ENCODE results near the gene NTMT2.

DNA sequence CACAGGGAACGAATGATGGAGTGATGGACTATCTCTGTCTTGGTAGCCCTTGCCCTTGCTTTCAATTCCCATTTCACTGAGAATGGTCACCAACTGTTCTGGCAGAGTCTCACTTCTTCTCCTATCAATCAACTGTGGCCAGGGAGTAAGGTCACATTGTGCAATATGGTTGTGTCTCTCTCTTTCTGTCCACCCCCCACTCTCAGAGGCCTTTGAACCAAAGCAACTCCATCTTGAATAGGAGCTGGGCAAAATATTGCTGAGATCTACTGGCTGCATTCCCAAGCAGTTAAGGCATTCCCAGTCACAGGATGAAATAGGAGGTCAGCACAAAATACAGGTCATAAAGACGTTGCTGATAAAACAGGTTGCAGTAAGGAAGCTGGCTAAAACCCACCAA lies 36.7 kb downstream of the NTMT2 start:
- TF ChIP-seq POLR2AphosphoS5 (IDR thresholded peaks at IDR 0.05; ENCODE audit: low read depth, low read length) (no peak), POLR2A (IDR thresholded peaks at IDR 0.05; ENCODE audit: low read depth, low read length) (no peak)
